ENCODE data around the gene TTC39B. TPM values are rescaled to one million over a fixed set of nuclear protein-coding genes. Genes with fewer than 3 reads are reported as not detected.

TTC39B gene
- total and polyA plus RNA-seq, 11 donors, result 0.42 to 5.9 (median 1.2) TPM

- H3K36me3 ChIP-seq, result no peaks in the 10 kb centered on the region
- H3K27ac ChIP-seq, result no peak overlapping the region
- TF ChIP-seq POLR2A (IDR thresholded peaks at IDR 0.05), result no peak
- no peak for TF ChIP-seq CTCF (IDR thresholded peaks at IDR 0.05)
- intact Hi-C loops (cut with DNase I), result loop anchor here in 8 of 10 donors (2.0 to 10.0 kb wide), 5 partner anchors 256 to 333 kb away; no protein-coding TSS in a partner anchor
- H3K4me3 ChIP-seq, result no peak overlapping the region
- ATAC-seq (no peak), DNase-seq (no peak)
- no peaks in the 10 kb centered on the region for H3K9me3 ChIP-seq
- no peaks in the 10 kb centered on the region for H3K4me1 ChIP-seq
- no peaks in the 10 kb centered on the region for H3K27me3 ChIP-seq
Observed at GRCh38 chr9:15278839-15279238, 28.2 kb downstream of the TTC39B start.

GRCh38 chr9:15278091-15278687, 28.8 kb downstream of the TTC39B start:
- 55 to 68% (median 64%) methylated on average over 2 of the region's 2 CpGs for WGBS, 4 donors
- H3K27me3 ChIP-seq, result no peaks in the 10 kb centered on the region
- no peak for TF ChIP-seq CTCF (IDR thresholded peaks at IDR 0.05)
- no peak for TF ChIP-seq POLR2A (IDR thresholded peaks at IDR 0.05)
- no peaks in the 10 kb centered on the region for H3K9me3 ChIP-seq
- intact Hi-C loops (cut with DNase I), result loop anchor here in 8 of 10 donors (2.0 to 10.0 kb wide), 5 partner anchors 257 to 334 kb away; no protein-coding TSS in a partner anchor
- no peaks in the 10 kb centered on the region for H3K36me3 ChIP-seq
- no peak for ATAC-seq
- H3K4me1 ChIP-seq, result no peaks in the 10 kb centered on the region
- no peak overlapping the region for H3K4me3 ChIP-seq
- DNase-seq, result no peak
- no peak overlapping the region for H3K27ac ChIP-seq

- no peak for DNase-seq
- 73 to 79% (median 77%) methylated on average over 9 of the region's 9 CpGs for WGBS, 4 donors
- no peaks in the 10 kb centered on the region for H3K4me1 ChIP-seq
- H3K27ac ChIP-seq, result no peak overlapping the region
- TF ChIP-seq CTCF (IDR thresholded peaks at IDR 0.05) (peak in 11 of 12 donors; percentile 13 to 56 (median 40)), POLR2A (IDR thresholded peaks at IDR 0.05) (no peak)
- H3K27me3 ChIP-seq, result no peaks in the 10 kb centered on the region
- ATAC-seq, result no peak
- H3K9me3 ChIP-seq, result no peaks in the 10 kb centered on the region
- intact Hi-C loops (cut with DNase I), result loop anchor here in 8 of 10 donors (2.0 to 10.0 kb wide), 5 partner anchors 257 to 335 kb away; no protein-coding TSS in a partner anchor
- no peaks in the 10 kb centered on the region for H3K36me3 ChIP-seq
- no peak overlapping the region for H3K4me3 ChIP-seq
Observed at GRCh38 chr9:15277400-15278090, 29.5 kb downstream of the TTC39B start.

- Histone ChIP-seq H3K4me1 (no peaks in the 10 kb centered on the region), H3K36me3 (no peaks in the 10 kb centered on the region), H3K4me3 (no peak overlapping the region), H3K27ac (no peak overlapping the region), H3K27me3 (no peaks in the 10 kb centered on the region), H3K9me3 (no peaks in the 10 kb centered on the region)
- TF ChIP-seq CTCF (IDR thresholded peaks at IDR 0.05) (no peak), POLR2A (IDR thresholded peaks at IDR 0.05) (no peak)
- ATAC-seq, result no peak
- WGBS, 4 donors, result 65 to 80% (median 74%) methylated on average over 4 of the region's 4 CpGs
- intact Hi-C loops (cut with DNase I), result loop anchor here in 7 of 10 donors (5.0 to 10.0 kb wide), 4 partner anchors 258 to 336 kb away; no protein-coding TSS in a partner anchor
- no peak for DNase-seq
Observed at GRCh38 chr9:15276328-15276938, 30.6 kb downstream of the TTC39B start.

Measured in heart left ventricle (tissue), 16 donors.